ENCODE results near the gene TMEM150C.
"Not testable (repeated sequence)": the region's sequence is repeated elsewhere in the genome, so short reads cannot be mapped to it uniquely, and the experiment has no call there.

The TMEM150C gene

DNA sequence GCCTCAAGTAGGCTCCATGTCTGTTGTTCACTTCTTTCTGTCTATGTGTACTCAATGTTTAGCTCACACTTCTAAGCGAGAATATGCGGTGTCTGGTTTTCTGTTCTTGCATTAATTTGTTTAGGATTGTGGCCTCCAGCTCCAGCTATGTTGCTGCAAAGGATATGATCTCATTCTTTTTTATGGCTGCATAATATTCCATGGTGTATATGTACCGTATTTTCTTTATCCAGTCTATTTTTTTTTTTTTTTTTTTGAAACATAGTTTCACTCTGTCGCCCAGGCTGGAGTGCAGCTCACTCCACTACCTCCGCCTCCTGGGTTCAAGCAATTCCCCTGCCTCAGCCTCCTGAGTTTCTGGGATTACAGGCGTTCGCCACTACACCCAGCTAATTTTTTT, 5.7 kb upstream of the TMEM150C start:
- DNase-seq = no peak

GRCh38 chr4:82562564-82562854, 721 bp upstream of the TMEM150C start:
- no peak for DNase-seq

DNA sequence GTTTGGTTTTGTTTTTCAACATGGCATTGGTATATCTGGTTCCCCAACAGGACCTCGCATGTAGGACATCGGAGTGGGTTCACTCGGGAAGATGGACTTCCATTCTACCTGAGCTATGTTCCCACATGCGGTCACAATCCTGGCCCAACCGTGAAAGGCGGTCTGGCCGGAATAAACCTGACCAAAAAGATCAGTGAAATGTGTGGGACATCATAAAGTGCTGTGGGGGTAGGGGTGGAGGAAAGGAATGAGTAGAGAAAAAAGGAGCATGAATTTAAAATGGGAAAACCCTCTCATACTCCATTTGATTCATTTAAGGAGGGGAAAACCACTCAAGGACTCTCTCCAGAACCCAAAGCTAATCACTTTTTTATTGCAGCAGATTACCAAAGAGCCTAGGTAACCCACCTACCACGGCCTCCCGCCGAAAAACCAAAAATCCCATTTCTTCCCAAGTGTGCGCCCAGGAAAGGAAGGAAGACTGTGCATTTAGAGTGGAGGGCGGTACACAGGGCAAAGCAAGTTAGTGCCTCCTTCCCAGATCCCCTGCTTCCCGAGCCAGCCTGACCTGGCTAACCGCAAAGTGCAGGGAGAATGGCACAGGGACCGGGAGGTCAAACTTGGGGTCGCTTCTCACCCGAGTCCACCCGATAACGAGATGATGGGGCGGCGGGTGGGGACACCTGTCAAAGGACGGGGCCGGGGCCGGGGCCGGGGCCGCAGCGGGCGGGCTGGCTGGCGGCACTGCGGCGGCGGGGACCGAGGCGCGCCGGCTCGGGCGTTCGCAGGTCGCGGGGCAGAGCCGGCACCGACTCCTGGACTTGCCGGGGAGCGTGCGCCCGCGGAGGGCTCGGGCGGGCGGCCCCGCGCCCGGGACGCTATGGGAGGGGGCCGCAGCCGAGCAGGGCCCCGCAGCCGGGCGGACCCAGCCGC, 669 bp downstream of the TMEM150C start:
- no peak for DNase-seq

DNA sequence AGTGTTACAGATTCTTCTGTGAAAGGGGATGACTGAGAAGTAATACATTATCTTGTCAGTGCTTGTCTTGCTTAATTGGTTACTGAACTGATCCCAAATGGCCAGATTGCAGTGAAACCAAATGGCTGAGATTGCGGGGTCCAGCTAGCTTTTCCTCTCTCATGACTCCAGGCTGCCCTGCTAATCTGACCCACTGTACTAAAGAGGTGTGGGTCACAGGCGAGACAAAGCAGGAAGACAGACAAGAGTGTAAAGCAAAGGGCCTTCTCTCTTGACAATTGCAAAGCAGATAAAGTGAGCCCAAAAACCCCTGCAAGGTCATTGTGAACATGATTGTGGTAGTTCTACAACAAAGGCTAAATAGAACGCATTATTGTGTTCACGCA, 2.1 kb downstream of the TMEM150C start:
- DNase-seq = no peak

- DNase-seq = not testable (repeated sequence)
Measured at GRCh38 chr4:82559090-82559734, 2.6 kb downstream of the TMEM150C start.

DNA sequence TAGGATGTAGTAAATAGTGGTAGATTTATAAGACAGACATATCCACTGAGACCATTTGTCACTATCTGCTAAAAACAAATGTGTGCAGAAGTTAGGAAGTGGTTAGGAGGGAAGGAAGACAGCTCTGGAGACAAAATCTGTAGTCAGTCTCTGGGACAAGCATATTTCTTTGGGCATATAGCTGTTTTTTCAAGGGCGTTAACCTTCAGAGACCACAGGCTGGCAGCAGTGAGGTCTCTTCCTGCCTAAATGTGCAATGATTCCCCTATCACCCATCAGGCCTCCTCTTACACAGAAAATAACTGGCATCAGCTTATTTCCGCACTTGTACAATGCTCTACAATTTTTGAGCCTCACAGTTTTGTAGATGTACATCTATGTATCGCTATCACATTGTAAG, 6.5 kb downstream of the TMEM150C start:
- no peak for DNase-seq

DNA sequence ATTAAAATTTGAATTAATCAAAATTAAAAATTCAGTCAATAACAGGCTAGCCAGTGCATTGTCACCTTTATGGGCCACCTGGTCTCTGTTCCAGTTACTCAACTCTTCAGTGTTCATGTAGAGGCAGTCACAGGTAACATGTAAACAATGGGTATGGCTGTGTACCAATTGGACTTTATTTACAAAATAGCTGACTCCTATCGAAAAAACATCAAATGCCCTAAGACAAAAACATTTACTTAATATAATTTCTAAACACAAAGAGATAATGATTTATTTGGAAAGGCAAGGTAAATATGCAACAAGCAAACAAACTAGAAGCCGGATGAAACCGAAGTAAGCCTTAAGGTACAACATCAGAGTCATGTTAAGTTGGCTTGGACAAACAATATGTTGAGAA, 8.8 kb downstream of the TMEM150C start:
- DNase-seq = no peak

GRCh38 chr4:82551734-82552133, 10.1 kb downstream of the TMEM150C start:
- no peak for DNase-seq

DNA sequence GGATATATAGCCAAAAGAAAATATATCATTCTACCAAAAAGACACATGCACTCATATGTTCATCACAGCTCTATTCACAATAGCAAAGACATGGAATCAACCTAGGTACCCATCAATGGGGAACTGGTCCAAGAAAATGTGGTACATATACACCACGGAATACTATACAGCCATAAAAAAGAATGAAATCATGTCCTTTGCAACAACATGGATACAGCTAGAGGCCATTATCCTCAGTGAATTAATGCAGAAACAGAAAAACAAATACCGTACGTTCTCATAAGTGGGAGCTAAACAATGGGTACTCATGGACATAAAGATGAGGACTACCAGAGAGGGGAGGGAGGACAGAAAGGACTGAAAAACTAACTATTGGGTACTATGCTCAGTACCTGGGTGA, 13.9 kb downstream of the TMEM150C start:
- DNase-seq = not testable (repeated sequence)

DNA sequence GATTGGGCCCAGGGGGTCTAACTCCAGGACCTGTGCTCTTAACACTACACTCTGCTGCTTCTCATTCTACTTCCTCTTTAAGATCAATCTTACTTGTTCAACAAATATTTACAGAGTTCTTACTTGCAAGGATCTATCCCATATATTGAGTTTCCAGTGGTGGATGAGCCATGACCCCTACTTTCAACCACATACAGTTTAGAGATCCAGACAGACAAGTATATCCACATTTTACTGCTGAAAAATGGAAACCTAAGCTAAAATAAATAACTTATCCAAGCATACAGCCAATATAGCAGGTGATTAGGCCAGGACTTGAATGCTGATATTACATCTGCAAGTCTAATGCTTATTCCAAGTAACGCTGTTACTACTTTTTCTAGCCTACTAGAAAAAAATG, 18.7 kb downstream of the TMEM150C start:
- no peak for DNase-seq

- DNase-seq = no peak
Measured at GRCh38 chr4:82542642-82543041, 19.1 kb downstream of the TMEM150C start.

DNA sequence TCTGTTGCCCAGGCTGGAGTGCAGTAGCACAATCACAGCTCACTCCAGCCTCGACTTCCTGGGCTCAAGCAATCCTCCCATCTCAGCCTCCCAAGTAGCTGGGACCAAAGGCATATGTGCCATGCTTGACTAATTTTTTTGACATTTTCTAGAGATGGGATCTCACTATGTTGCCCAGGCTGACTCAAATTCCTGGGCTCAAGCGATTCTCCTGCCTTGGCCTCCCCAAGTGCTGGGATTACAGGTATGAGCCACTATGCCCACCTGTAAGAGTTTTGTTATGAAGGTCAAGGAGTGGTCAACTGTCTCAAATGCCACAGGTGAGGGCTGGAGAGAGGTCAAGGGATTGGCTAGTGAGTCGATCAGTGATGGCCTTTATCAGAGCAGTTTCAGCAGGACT, 32.5 kb downstream of the TMEM150C start:
- no peak for DNase-seq

DNA sequence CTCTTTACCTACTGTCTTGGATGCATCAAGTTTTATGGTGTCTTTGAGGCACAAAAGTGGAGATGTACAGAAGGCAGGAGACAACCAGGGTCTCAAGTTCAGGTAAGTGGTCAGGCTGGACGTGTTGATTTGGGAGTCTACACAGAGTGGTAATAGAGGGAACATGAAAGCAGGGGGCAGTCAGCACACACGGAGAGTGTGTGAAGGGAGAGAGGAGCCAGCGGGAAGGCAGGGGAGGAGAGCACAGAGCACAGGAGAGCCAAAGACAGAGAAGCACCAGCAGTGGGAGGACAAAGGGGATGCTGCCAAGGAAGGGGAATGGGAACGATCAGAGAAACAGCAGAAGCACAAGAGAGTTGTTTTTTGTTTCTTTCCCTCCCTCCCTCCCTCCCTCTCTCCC, 32.9 kb downstream of the TMEM150C start:
- no peak for DNase-seq

DNA sequence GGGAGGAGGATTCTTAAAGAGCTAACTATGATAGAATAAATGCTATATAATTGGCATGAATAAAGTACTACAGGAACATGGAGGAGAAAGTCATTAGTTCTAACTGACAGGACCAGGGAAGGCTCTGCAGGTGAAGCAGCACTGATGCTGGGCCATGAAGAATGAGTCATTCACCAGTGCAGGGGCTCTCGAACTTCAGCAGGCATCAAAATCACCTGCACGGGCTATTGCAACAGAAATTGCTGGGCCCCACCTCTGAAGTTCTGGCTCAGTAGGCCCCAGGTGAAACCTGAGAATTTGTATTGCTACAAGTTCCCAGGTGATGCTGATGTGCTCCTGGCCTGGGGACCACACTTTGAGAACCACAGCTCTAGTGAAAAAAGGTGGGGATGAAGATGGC, 33.7 kb downstream of the TMEM150C start:
- no peak for DNase-seq

DNA sequence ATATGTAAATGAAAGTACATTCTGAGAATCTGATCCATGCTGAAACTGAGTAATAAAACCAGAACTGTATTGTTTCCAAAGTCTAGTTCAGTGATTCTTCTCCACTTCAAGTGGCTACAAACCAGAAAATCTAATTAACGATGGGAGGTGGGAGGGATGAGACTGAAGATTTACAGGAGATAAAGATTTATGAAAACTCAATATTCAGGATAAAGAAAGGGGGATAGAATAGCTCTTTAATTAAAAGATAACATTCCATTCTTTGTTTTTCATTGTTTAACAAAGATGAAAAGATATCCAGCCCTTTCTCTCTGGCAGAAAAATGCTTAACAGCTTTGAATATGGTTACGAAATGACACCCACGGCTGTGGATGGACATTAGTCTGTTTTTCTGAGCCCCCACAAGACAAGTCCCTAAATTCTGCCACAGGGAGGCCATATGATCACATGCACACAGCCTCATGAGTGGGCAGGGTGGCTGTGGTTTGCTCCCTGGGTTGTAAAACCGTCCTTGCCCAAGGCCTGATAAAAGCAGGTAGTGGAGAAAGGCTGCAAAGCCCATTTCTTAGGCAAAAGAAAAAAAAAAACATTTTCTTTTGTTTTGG, 36.4 kb downstream of the TMEM150C start:
- DNase-seq = no peak

DNA sequence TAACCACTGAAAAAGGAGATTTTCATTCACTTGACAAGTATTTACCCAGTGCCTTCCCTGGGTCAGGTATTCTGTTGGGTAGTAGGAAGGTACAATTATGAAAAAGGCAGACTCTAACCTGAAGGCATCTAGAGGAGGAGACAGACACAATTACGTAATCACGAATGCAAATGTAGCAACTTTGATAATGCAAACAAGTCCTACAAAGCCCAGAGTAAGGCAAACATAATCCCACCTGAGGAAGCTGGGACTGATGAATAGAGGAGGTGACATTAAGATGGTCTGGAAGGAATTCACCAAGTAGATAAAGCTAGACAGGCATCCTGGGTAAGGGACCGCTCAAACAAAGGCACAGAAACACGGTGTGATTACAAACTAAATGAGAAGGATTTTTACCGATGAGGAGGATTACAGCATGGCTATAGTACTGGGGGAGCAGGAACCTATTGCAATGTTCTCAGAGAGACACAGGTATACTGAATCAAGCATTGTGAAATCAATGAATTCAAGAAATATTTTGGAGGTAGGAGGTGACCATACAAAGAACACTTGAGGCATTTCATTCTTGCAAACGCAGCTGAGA, 37.1 kb downstream of the TMEM150C start:
- DNase-seq = no peak

- DNase-seq = no peak
Measured at GRCh38 chr4:82523179-82523578, 38.6 kb downstream of the TMEM150C start.

GRCh38 chr4:82522472-82522871, 39.3 kb downstream of the TMEM150C start:
- no peak for DNase-seq

GRCh38 chr4:82521283-82521682, 40.5 kb downstream of the TMEM150C start:
- DNase-seq = no peak

- no peak for DNase-seq
Measured at GRCh38 chr4:82519776-82520175, 42.0 kb downstream of the TMEM150C start.

DNA sequence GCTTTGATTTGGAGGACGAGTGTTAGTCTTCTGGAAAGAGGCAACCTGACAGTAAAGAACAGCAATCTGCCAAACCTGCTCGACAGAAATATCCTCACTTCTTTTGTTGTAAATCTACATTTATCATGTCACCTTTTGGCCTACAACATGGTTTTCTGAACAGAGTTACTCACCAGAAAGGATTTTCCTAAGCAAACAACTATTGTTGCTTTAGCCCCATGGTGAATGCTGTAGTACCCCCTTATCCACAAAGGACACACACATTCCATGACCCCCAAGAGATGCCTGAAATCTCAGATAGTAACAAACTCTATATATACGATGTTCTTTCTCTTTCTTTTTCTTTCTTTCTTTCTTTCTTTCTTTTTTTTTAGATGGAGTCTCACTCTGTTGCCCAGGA, 42.7 kb downstream of the TMEM150C start:
- no peak for DNase-seq

DNA sequence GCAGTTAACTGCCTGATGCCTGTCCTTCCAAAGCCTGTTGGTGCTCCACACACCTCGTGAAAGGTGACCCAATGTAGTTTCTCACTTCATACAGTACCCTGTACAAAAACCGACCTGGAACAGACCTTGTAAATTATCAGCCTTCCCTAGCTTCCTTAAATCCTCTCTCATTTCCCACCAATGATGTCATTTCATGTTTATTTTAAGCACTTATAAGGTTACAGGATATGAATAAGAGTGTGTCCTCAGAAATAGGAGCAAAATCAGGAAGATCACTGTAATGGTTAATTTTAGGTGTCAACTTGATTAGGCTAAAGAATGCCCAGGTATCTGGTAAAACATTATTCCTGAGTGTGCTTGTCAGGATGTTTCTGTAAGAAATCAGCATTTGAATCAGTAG, 44.7 kb downstream of the TMEM150C start:
- DNase-seq = no peak

DNA sequence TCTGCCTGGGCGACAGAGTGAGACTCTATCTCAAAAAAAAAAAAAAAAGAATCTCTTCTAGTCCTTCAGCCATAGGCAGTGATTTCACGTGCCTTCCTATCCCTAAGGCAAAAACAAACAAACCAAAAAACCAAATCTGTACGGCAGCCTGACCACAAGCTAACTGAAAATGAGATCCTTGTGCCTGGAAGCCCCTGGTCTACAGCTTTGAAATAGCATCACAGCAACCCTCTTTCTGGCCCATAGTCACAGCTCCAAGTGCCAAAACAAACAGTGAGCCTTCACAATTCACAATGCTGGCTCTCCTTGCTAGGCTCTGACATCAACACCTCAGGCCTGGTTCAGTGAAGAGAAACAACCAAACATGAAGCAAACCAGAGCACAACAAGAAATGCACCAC, 46.1 kb downstream of the TMEM150C start:
- no peak for DNase-seq

DNA sequence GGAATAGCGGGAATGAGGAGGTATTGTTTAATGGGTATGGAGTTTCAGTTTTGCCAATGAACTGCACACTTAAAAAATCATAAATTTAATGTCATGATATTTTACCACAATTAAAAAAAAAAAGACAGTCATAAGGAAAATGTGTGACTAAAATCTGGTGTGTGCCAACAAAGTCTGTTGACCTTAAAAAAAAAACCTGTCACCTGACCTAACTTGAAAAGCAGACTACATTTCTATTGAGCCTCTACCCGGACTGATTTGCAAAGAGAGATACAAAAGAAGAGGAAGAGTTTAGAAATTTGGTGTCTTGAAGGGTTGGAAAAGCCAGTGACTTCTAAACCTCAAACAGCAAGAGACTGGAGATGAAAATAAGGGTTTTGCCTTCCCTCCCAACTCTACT, 48.4 kb downstream of the TMEM150C start:
- no peak for DNase-seq

Measured in activated effector memory CD4-positive, alpha-beta T cell treated with Interleukin-2 at 50 U/mL for 16 hours (primary cell).